Smooth muscle cell (in vitro differentiated cells): ENCODE results near the gene NDST1. TPM values are rescaled to one million over a fixed set of nuclear protein-coding genes. Genes with fewer than 3 reads are reported as not detected.

Source experiments
- DNase-seq: peaks from one replicate; lab custom pipeline; 2025; ENCODE audit not compliant: unreplicated experiment; lab: John Stamatoyannopoulos, UW
- H2AFZ ChIP-seq: fragments of 200-600 bp; sonication (generic); 2 replicates; pipeline ENCODE4 v1.6.0; 2016; ENCODE audit warnings: antibody characterized with exemption, low read depth, mild to moderate bottlenecking
- H3F3A ChIP-seq: fragments of 200-600 bp; sonication (generic); 2 replicates; pipeline ENCODE4 v1.6.0; 2017; ENCODE audit warnings: antibody characterized with exemption, low read depth
- H3K27ac ChIP-seq: fragments of 200-600 bp; sonication (generic); 2 replicates; pipeline ENCODE4 v1.5.1; 2016; ENCODE audit warnings: low read depth, mild to moderate bottlenecking
- H3K27me3 ChIP-seq: fragments of 200-600 bp; sonication (generic); 2 replicates; pipeline ENCODE4 v1.6.1; 2016; ENCODE audit warnings: low read depth, mild to moderate bottlenecking
- H3K36me3 ChIP-seq: fragments of 200-600 bp; sonication (generic); 2 replicates; pipeline ENCODE4 v1.5.1; 2016; ENCODE audit warnings: low read depth
- H3K4me1 ChIP-seq: fragments of 200-600 bp; sonication (generic); 2 replicates; pipeline ENCODE4 v1.5.1; 2016; ENCODE audit warnings: low read depth
- H3K4me2 ChIP-seq: fragments of 200-600 bp; sonication (generic); 2 replicates; pipeline ENCODE4 v1.6.0; 2016; ENCODE audit warnings: mild to moderate bottlenecking
- H3K4me3 ChIP-seq: fragments of 200-600 bp; sonication (generic); 2 replicates; pipeline ENCODE4 v1.5.1; 2016; ENCODE audit warnings: mild to moderate bottlenecking
- H3K79me2 ChIP-seq: fragments of 200-600 bp; sonication (generic); 2 replicates; pipeline ENCODE4 v1.6.0; 2016; ENCODE audit warnings: low read depth, mild to moderate bottlenecking
- H3K9ac ChIP-seq: fragments of 200-600 bp; sonication (generic); 2 replicates; pipeline ENCODE4 v1.6.0; 2016; ENCODE audit warnings: low read depth
- H3K9me3 ChIP-seq: fragments of 200-600 bp; sonication (generic); replicated peaks from 2 replicates; pipeline ENCODE4 v1.5.1; 2016; ENCODE audit warnings: low read depth
- H4K20me1 ChIP-seq: fragments of 200-600 bp; sonication (generic); 2 replicates; pipeline ENCODE4 v1.6.0; 2016; ENCODE audit warnings: low read depth
- WGBS: methylation state at CpG from one replicate; pipeline ENCODE4 v1.1.7; 2016; ENCODE audit warnings: low lambda C conversion rate; 5-methylcytosine and 5-hydroxymethylcytosine counted together
- polyA plus RNA-seq: library from polyadenylated mRNA; unstranded; fragments of >200 nt; fragmentation: Nextera tagmentation; extraction: Ambion mirVana; gene quantifications from 2 replicates; pipeline ENCODE4 v1.2.1, GENCODE V29; 2016
- total RNA-seq: library from RNA; depleted of rRNA; stranded (reverse); fragments of >200 nt; gene quantifications from 2 replicates; pipeline ENCODE4 v1.2.3, GENCODE V29; 2014
- TF ChIP-seq, protein P1 (sequence below): fragments of 200-600 bp; sonication (generic); IDR thresholded peaks from 2 replicates; pipeline ENCODE4 v1.5.1; 2017; ENCODE audit warnings: borderline replicate concordance, mild to moderate bottlenecking, antibody characterized with exemption; ENCODE audit not compliant: insufficient read depth, poor library complexity, severe bottlenecking

NDST1 gene
- total and polyA plus RNA-seq, 2 experiments from 2014 or later: 32.4 to 53.0 TPM

DNA sequence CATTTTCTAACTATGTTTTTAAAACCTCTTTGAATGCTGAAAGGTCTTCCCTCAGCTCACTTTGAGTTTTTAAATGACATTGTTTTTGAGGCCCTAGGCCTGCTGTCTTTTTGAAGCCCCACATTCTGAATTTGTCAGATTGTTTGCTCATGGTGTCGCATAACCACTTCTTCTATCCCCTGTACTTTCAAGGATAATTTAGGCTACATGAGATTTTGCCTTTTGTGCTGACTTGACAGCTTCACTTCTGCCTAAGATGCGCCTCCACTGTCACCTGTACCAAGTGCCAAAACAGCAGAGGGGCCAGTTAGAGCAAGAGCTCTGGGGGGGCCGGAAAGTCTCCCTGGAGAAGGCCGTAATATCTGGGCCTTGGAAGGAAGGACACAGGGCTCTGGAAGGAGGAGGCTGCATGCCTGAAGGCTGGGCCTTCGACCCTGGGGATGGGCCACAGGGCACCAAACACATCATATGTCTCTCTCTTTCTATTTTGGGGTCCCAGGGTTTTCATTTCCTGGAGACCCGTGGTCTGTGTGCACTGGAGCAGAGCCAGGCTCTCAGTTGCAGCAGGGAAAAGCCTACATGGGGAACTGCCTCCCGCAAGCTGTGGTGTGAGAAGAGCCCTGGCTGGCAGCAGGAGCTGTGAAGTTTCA lies 49.1 kb downstream of the NDST1 start:
- Histone ChIP-seq H3K4me3 (no peak overlapping the region), H3K36me3 (no peaks in the 10 kb centered on the region), H3K4me2 (no peak overlapping the region), H3K4me1 (no peaks in the 10 kb centered on the region), H2AFZ (no peak overlapping the region), H3K79me2 (no peaks in the 10 kb centered on the region), H3K9ac (no peak overlapping the region), H4K20me1 (no peaks in the 10 kb centered on the region), H3F3A (peaks cover 7% of the 10 kb centered on the region), H3K27me3 (no peaks in the 10 kb centered on the region), H3K9me3 (no peaks in the 10 kb centered on the region), H3K27ac (no peak overlapping the region)
- DNase-seq: no peak
- TF ChIP-seq, protein P1, sequence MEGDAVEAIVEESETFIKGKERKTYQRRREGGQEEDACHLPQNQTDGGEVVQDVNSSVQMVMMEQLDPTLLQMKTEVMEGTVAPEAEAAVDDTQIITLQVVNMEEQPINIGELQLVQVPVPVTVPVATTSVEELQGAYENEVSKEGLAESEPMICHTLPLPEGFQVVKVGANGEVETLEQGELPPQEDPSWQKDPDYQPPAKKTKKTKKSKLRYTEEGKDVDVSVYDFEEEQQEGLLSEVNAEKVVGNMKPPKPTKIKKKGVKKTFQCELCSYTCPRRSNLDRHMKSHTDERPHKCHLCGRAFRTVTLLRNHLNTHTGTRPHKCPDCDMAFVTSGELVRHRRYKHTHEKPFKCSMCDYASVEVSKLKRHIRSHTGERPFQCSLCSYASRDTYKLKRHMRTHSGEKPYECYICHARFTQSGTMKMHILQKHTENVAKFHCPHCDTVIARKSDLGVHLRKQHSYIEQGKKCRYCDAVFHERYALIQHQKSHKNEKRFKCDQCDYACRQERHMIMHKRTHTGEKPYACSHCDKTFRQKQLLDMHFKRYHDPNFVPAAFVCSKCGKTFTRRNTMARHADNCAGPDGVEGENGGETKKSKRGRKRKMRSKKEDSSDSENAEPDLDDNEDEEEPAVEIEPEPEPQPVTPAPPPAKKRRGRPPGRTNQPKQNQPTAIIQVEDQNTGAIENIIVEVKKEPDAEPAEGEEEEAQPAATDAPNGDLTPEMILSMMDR: no peak
- 87% methylated on average over 7 of the region's 7 CpGs for WGBS

DNA sequence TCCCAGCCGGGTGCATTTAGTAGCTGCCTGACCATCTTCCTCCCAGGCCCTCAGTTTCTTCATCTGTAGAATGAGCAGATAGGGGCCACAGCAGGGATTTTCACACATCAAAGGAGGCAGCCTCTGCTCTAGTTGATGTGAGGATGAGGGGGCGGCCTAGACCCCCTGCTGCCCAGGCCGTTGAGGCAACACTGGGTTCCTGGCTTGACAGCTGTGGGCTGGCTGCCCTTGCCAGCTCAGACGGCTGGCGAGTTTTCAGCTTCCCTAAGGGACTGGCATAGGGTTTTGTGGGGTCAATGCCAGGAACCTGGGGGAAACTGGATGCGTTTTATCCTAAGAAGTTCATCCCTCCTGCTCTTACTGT lies 49.6 kb downstream of the NDST1 start:
- TF ChIP-seq, protein P1: no peak
- no peaks in the 10 kb centered on the region for H3K27me3 ChIP-seq
- H3K9ac ChIP-seq: no peak overlapping the region
- H2AFZ ChIP-seq: no peak overlapping the region
- no peak overlapping the region for H3K4me2 ChIP-seq
- peaks cover 7% of the 10 kb centered on the region for H3F3A ChIP-seq
- H4K20me1 ChIP-seq: no peaks in the 10 kb centered on the region
- no peak overlapping the region for H3K4me3 ChIP-seq
- no peak for DNase-seq
- H3K9me3 ChIP-seq: no peaks in the 10 kb centered on the region
- H3K79me2 ChIP-seq: no peaks in the 10 kb centered on the region
- WGBS: 84% methylated on average over 6 of the region's 6 CpGs
- H3K36me3 ChIP-seq: no peaks in the 10 kb centered on the region
- no peak overlapping the region for H3K27ac ChIP-seq
- H3K4me1 ChIP-seq: no peaks in the 10 kb centered on the region

DNA sequence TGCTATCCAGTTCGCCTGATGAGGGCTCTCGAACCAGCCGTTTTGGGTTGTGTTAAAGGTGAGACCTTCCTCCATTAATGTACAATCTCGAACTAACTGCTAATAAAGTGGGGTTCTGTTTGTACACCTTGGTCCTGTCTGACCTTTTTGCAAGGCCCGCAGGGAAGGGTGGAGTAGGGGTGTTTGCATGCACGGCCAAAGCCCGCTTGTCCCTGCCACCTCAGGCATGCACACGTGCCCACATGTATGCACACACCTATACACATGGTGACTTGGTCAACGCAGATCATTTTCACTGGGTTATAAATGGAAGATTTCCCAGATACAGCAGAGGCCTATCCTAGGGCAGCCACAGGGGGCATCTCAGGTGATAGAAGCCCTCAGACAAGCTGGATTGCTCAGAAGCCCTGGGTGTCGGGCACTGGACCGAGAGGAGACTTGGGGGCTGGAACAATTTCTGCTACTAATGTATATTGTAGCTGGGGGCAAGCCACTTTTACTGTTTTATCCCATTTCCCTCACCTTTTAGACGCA lies 50.2 kb downstream of the NDST1 start:
- no peak overlapping the region for H3K9ac ChIP-seq
- no peaks in the 10 kb centered on the region for H3K27me3 ChIP-seq
- no peak for DNase-seq
- no peaks in the 10 kb centered on the region for H3K9me3 ChIP-seq
- H3K4me3 ChIP-seq: no peak overlapping the region
- H3K27ac ChIP-seq: no peak overlapping the region
- H3F3A ChIP-seq: peaks cover 7% of the 10 kb centered on the region
- no peak overlapping the region for H3K4me2 ChIP-seq
- no peak overlapping the region for H2AFZ ChIP-seq
- H3K36me3 ChIP-seq: no peaks in the 10 kb centered on the region
- H3K79me2 ChIP-seq: no peaks in the 10 kb centered on the region
- WGBS: 85% methylated on average over 12 of the region's 12 CpGs
- no peaks in the 10 kb centered on the region for H3K4me1 ChIP-seq
- TF ChIP-seq, protein P1: no peak
- H4K20me1 ChIP-seq: no peaks in the 10 kb centered on the region

DNA sequence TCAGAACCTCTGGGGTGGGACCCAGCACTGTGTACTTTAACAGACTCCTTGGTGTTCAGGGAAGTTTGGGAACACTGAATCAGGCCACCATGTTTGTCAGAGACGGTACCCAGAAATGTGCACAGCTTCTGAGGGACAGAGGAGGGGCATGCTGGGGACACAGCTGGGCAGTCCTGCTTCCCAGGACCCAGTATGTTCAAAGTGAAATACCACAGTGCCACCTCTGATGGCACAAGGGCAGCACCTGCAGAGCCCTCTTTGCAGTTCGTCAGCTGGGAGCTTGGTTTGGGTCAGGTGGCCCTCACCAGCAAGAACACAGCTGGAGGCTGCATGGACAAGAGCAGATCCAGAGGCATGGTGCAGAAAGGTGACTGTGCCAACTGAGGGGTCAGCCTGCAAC lies 51.2 kb downstream of the NDST1 start:
- Histone ChIP-seq H3K4me2 (no peak overlapping the region), H3K4me3 (no peak overlapping the region), H2AFZ (no peak overlapping the region), H3K27me3 (no peaks in the 10 kb centered on the region), H3K9ac (no peak overlapping the region), H4K20me1 (no peaks in the 10 kb centered on the region), H3K36me3 (no peaks in the 10 kb centered on the region), H3K27ac (no peak overlapping the region), H3K9me3 (no peaks in the 10 kb centered on the region), H3K4me1 (no peaks in the 10 kb centered on the region), H3F3A (peaks cover 7% of the 10 kb centered on the region), H3K79me2 (no peaks in the 10 kb centered on the region)
- TF ChIP-seq, protein P1: no peak
- WGBS: 91% methylated on average over 2 of the region's 2 CpGs
- no peak for DNase-seq
